GM21447 (cell line): ENCODE results near the gene PHACTR2.

Source experiments
- ATAC-seq: cut with Tn5 transposase; IDR thresholded peaks from one replicate; pipeline ENCODE4 v1.9.1; 2021; ENCODE audit not compliant: unreplicated experiment

The PHACTR2 gene

DNA sequence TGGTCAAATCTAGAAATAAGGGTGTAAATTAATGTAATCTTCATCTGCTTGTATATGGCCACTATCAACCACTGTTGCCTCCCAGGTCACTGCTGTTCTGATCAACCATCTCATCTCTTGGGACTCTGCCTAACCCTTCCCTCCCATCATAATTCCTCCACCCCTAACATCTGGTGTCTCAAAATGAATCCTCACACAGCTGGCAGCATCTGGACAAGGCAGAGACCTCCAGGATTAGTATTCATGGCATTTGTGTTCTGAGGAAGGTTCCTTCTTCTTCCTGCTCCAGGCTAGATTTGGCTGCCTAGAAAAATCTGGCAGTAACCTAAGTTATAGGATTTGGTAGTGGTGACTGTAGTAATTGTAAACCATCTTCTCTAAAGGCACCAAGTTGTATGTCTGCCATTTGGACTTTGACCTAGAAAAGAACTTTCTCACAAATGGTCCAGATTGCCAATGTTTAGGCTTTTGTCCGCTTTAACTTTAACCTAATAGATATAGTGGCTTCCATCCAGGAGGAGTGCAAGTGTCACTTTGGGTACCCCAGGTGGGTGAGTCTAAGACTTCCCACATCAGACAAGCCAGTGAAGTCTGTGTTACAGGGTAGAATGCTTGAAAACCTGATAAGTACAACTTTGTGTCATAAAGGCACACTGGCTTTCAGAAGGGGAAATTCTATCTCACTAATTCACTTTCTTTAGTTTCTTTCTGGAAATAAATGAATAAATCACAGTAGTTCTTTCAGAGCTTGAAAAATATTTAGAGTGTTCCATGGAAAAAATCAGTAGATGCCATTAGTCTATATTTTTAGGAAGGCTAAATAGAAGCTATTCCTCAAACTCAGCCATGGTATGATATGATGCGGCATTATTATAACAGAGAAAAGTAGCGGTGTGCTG, 3.0 kb upstream of the PHACTR2 start:
- no peak for ATAC-seq

DNA sequence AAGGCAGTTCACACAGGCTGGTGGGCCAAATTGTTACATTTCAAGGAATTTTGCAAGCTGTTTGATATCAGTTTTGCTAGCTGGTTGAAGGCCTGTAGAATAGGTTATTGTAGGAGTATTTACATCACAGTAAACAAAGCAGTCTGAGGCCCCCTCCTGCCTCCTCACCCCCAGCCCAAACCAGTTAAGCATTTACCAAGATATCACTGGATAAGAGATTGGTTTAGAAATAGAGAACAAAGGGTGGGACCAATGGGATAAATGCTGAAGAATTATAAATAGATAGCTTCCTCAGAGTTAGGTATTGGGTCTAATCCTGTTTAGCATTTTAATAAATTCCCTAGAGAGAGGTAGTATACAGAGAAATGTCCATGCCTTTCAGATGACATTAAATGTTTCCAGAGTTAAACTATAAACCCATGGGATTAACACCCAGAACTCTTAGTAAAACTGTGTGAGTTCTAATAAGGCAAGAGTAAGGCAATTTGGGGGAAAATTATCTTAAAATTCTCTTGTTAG, 2.3 kb upstream of the PHACTR2 start:
- ATAC-seq, result no peak

DNA sequence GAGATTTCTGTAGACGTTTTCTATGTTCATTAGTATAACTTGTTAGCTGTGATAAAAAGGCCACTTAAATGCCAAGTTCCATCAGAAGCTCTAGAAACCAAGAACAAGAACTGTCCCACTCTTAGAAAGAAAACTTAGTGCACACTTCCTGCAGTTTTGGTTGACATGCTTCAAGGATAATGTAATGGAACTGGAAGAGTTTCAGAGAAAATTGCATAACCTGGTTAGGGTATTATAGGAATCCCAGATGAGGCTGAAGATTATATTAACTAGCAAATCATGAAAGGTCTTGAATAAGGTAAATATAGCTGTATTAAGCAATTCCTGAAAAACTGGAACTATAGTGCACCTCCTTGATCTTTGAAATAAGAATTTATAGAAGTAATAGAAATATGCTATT, 1.8 kb upstream of the PHACTR2 start:
- no peak for ATAC-seq

DNA sequence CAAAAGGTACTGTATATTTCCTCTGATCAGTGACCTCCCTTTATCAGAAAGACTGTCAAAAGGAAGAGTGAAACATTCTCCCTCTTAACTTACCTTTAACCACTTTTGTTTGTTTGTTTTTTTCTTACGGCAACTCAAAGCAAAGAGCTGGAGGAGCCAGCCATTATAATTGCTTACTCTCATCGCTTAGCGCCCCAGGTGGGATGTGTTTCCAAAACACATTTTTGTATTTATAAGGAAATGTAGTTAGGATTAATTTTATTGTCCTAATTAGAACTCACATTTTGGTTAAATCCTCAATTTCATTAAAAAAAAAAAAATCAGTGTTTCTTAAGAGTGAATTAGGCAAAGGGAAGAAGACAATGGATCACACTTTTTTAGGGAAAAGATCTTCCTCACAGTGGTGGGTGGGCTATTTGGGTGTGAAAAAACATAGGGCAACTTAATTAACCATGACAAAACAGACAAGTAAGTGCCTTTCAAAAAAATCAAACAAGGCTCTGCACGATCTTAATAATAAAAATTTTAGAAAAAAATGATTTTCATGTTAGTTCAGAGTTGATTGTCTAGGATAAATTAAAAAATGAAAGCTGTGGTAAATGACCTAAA, 1.2 kb upstream of the PHACTR2 start:
- no peak for ATAC-seq

DNA sequence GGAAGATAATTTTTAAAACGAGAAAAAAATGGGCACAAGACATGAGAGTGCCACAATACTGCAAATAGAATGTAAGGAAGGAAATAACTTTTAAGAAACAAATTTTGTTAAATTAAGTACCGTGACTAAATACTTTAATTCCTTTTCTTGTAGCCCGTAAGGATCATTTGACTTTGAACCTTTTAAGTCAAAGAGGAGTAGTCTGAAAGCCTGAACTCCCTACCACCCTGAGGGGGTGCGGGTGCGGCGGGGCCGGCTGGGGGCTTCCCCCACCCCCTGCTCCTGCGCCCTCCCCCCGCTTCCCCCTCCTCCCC, 231 bp upstream of the PHACTR2 start:
- ATAC-seq, result no peak

DNA sequence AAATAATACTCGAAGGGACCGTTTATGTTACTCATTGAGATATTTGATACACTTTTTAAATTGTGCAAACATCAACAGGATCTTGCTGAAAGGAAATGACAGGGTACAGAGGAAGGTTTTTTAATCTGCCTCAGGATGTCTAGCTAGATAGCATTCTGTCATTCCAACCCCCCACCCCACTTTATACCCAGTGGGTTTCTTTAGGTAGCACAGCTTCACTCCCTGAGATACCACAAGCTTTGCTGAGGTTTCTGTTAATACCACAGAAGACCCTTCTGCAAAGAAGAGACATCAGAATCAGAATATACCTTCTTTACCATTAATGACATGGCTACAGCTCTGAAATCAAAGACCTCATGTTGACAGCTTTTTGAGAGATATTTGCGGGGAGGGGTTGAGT, 1.3 kb downstream of the PHACTR2 start:
- no peak for ATAC-seq

DNA sequence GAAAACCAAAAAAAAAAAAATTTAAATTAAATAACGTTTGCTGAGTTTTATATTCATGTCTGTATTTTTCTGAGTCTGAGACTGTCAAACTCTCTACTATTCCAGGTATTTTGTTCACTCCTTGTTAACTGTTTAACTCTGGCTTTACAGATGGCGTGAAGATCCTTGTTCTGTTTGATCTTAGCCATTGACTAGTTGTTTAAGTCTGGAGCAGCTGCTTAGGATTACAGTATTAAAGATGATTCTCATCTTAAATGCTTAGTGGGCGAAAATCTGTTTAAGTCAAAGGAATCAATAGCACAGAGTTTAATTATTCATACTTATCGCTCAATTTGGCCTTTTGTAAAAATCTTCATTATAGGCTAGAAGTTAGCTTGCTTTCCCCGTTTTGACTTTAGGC, 2.4 kb downstream of the PHACTR2 start:
- ATAC-seq, result no peak

DNA sequence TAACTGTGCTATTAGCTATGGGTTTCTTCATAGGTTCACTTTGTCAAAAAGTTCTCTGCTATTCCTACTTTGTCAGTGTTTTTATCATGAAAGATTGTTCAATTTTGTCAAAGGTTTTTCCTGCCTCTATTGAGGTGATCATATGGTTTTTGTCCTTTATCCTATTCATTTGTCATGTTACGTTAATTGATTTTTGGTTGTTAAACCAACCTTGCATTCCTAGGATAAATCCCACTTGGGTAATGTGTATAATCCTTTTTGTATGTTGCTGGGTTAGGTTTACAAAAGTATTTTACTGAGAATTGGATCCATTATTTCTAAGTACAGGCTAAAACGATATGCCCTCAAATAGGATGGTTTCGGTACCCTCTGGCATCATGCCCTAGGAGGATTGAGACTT, 5.0 kb downstream of the PHACTR2 start:
- no peak for ATAC-seq

DNA sequence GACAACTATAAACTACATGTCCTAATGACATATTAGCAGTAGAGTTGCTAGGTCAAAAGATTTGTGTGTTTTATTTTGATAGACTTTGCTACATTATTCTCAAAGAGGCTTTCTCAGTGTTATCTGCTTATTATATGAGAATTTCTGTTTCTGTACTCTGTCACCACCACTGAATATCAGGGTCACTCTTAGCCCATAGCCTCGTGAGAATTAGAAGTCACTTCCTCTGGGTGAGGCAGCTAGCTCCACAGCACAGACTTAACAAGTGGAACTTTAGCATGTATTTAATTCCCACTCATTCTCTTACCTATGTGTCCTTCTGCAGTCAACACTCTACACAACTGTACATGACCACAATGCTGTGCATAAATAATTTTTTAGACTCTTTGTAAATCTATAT, 6.7 kb downstream of the PHACTR2 start:
- no peak for ATAC-seq

DNA sequence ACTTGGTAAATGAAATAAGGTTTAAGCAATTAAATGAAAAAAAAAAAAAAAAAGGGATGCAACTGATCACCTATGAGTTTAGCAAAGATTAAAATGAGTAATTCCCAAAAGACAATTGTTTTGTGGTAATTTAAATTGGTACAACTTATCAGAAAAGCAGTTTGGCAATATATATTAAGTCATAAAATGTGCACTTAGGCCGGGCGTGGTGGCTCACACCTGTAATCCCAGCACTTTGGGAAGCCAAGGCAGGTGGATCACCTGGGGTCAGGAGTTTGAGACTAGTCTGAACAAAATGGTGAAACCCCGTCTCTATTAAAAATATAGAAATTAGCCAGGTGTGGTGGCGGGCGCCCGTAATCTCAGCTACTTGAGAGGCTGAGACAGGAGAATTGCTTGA, 7.9 kb downstream of the PHACTR2 start:
- ATAC-seq, result no peak

DNA sequence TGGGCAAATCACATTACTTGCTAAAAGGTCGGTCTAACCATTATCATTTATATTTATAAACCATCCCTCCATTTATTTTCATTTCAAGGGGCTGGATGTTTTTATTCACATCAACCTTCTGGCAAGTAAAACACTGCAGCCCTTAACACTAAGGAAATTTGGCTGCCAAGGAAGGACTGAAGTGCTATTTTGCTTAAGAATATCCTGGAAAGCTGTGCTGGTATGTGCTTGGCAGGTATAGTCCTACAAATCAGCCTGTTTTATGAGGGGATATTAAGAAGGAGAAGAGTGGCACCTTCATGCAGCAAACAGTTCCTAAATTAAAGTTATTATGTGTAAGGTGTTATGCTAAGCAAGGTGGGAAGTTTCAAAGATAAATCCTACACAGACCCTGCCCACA, 9.8 kb downstream of the PHACTR2 start:
- ATAC-seq, result no peak

DNA sequence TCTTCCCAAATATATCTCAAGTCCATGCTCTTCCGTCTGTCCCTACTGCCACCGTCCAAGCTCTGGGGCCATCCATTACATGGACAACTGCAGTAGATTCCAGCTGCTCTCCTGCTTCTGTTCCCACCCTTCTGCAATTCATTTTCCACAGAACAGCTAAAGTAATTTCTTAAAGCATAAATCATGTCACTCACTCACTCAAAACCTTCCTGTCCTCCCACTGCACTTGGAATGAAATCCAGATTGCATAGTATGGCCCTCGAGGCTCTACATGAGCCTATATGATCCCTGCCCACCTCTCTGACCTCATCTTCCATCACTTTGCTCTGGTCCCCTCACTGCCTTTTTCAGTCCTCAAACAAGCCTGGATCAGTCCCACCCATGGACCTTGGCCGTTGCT, 10.9 kb downstream of the PHACTR2 start:
- no peak for ATAC-seq

DNA sequence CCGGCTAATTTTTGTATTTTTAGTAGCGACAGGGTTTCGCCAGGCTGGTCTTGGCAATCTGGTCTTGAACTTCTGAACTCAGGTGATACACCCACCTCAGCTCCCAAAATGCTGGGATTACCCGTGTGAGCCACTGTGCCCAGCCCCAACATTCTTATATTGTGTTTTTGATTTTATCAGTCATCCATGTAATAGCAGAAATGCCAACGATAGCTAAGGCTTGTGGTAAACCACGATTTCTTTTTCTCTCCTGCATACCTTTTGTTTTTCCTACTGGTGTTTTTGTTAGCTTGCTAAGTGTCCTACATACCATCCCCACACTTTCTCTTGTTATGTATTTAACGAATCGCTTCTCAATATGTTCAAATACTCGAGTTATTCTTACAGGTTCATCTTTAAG, 12.1 kb downstream of the PHACTR2 start:
- no peak for ATAC-seq

DNA sequence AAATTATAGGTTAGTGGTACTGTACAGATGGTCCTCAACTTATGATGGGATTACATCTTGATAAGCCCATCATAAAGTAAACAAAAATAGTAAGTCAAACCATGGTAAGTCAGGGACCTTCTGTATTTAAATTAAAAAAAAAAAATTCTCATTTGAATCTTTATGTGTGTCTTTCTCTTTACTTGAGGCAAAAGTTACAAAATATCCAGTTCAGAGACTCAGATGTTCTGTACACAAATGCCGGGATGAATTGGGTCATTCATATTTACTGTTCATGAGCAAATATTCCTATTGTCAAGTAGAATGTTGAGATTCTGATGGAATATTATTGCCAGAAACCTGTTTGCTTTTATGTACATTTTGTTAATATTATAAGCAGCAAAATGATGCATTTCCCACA, 13.4 kb downstream of the PHACTR2 start:
- ATAC-seq, result no peak

DNA sequence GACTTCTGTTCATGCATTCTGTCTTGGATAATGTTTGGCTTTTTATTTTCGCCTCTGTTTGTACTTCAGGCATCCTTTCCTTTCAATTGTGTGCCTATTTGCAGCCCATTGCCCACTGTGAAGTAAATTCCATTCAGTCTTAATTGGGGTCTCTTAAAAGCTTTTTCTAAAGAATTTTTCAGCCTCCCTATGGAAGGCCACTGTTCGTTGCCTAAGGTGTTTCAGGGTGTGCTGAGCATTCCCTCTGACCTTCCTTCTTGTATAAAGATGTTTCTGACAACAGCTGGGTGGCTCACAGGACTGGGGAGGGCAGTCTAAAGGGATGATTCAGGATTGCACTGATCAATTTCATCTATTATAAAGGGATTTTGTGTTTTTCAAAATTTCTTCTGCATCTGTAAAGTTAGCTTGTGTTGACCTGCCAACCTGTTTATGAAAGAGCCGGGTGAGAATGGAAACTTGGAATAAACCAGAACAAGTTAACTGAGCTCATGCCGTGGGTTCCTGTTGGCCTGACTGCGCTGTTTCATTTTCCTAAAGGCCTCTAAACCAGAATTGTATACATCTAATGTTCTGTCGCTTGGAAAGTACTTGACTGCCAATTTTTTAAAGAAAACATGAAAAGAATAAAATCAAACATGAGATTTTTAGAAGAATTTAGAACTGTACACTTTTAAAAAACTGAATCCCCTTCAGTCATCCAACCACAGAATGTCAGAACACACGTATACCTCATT, 14.3 kb downstream of the PHACTR2 start:
- ATAC-seq, result no peak

DNA sequence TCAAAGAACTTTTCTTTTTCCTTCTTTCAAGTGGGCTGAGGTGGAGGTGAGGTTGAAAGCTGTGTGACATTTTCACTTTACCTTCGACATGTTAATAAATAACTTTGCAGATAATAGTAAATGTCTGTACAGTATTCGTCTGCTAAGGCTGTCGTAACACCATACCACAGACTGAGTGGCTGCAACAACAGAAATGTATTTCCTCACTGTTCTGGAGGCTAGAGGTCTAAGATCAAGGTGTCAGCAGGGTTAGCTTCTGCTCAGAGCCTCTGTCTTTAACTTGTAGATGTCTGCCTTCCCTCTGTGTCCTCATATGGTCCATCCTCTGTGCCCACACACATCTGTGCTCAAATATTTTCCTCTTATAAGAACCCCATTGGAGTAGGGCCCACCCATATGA, 14.9 kb downstream of the PHACTR2 start:
- no peak for ATAC-seq

DNA sequence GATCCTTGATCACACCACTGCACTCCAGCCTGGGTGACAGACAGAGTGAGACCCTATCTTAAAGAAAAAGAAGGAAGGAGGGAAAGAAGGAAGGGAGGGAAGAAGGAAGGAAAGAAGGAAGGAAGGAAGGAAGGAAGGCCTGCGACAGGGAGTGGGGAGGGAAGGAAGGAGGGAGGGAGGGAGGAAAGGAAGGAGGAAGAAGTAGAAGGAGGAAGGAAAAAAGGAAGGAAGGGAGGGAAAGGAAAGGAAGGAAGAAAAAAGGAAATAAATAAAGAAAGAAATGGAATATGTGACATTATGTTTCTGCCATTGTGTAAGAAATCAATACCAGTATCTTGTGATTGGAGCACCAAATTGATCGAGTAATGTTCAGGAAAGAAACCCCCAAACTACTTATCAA, 16.2 kb downstream of the PHACTR2 start:
- ATAC-seq, result no peak

DNA sequence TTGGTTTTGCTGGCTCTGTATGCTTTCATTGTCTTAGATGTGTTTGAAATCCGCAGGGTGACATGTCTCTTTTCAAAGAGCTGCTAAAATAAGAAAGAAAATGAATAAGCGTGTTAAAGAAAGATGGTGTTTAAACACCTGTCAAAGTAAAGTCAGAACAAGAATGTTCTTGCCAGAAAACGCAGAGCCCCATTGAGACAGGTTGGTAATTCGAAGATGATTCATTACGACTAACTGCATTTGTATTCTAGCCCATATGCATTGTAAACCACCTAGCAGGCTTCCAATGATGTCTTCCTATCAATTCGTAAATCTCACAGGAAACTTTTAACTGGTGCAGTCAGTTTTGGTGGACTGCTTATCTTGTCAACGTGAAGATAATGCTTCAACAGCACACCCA, 16.8 kb downstream of the PHACTR2 start:
- ATAC-seq, result no peak

DNA sequence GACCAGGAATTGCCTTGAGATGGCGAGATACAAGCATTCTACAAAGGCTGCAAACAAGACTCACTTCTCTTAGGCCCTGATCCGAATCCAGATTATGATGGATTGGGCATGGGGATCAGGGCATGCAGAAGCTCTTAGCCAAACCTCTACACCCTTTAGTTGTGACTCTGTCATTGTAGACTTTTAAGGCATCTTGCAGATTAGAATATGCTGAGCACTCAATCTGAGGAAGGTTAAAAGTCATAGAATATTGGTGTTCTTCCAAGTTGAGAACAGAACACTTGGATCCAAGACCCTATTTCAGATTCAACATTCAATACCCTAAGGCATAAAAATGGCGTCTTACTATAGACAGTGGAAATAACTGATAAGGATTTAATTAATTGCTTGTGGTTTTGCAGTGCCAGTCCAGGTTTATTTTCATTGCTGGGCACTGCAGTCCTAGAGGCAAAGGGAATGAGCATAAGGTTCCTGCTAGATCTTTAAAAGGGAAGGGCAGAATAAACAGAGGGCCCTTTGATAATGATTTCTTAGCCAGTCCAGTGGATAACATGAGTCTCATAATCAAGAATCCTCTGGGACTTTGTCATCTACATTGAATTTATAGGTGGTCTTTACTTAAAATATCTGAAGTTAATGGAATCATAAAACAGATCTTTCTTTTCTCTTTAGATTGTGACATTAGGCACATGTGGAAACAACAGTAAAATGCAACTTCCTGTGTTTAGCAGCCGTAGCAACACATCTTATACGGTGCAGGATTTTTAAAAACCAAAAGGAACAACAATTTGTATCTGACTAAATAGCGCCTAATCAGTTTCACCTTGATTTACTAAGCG, 17.6 kb downstream of the PHACTR2 start:
- ATAC-seq, result no peak

DNA sequence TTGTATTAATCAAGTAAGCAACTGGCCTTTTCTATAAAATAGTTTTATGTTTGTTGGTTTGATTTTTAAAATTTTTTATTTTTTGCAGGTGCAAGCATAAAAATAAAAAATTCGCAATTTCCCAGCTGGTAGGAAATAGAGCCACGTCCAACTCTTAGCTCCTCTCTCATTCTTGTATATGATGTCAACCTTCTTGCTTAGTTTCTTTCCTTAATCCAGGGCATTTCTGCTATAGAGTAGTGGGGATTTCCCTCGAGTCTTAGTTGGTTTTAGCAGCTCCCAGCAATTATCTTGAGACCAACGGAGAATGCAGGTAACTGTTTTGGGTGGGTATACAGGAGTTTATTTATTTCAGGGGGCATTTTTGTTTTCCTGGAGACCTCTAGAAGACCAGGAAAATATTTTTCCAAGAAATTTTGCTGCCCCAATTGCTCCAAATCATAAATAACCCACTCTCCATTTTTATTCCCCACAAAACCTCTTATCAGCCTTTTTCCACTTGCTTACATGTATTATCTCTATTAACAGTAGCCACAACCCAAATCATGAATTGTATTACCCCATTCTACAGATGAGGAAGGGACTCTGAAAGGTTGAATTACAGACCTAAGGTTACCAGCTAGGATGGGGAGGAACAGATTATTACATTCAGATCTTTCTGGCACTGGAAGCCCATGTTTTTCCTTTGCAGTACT, 18.4 kb downstream of the PHACTR2 start:
- no peak for ATAC-seq

DNA sequence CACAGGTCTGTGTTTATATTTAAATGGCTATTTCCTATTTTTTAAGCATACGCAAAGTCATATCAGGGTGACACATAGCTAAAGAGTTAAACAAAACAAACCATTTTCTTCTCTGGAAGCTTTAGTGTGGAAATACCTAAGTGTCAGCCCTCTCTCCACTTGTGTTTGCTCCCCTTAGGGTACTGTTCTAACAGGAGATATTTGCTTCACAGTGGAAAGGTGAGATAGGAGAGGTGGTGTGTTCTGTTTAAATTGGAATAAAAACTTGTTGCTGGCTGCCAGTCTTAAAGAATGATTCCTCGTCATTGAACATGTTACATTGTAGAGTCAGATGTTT, 18.9 kb downstream of the PHACTR2 start:
- ATAC-seq, result no peak
